Left ventricle myocardium inferior (tissue), 1 donor: ENCODE data around the gene SLC46A2. TPM values are rescaled to one million over a fixed set of nuclear protein-coding genes. Genes with fewer than 3 reads are reported as not detected.

Experiments used
- DNase-seq: peaks from one replicate; pipeline ENCODE4 v3.0.0-alpha.2; 2020
- H3K27ac ChIP-seq: fragments of 200-600 bp; replicated peaks from 2 replicates; pipeline ENCODE4 v1.8.0; 2021
- H3K27me3 ChIP-seq: fragments of 200-600 bp; 2 replicates; pipeline ENCODE4 v1.8.0; 2021; ENCODE audit warnings: low read depth
- H3K36me3 ChIP-seq: fragments of 200-600 bp; 2 replicates; pipeline ENCODE4 v1.8.0; 2021
- H3K4me1 ChIP-seq: fragments of 200-600 bp; 2 replicates; pipeline ENCODE4 v1.8.0; 2021
- H3K4me3 ChIP-seq: fragments of 200-600 bp; 2 replicates; pipeline ENCODE4 v1.8.0; 2021; ENCODE audit warnings: mild to moderate bottlenecking, moderate library complexity
- H3K9me3 ChIP-seq: fragments of 200-600 bp; replicated peaks from 2 replicates; pipeline ENCODE4 v1.8.0; 2021
- intact Hi-C: fragments of 100-400 bp; cut with micrococcal nuclease; formaldehyde crosslinking; loops from one replicate; pipeline ENCODE4 v1.11.0; 2022
- long read RNA-seq: library from polyadenylated mRNA; unstranded; transcript quantifications from one replicate; pipeline ENCODE4 v2.0.0, GENCODE V29; 2021
- total RNA-seq: library from RNA; stranded (reverse); fragmentation: NEBNext Ultra II Directional; extraction: Animal tissue kit (Norgen Biotek cat#: 25700); gene quantifications from one replicate; pipeline ENCODE4 v1.2.1, GENCODE V29; 2021
- TF ChIP-seq, protein P1 (sequence below): fragments of 200-600 bp; IDR thresholded peaks from 2 replicates; pipeline ENCODE4 v1.8.0; 2021; ENCODE audit warnings: antibody characterized with exemption, mild to moderate bottlenecking, borderline replicate concordance
- donor health status: DM: no; HTN: yes; CAD: no; lungs with severe emphysema.

SLC46A2 gene
- total RNA-seq: not detected
- long read RNA-seq: 0 reads

GRCh38 chr9:112890106-112891081 is at the start of gene SLC46A2:
Gene SLC46A2 (minus strand): TSS chr9:112890876. CDS start chr9:112890681, 195 bp downstream.
- peak; percentile 37 for DNase-seq
- H3K4me1 ChIP-seq: peaks cover 13% of the 10 kb centered on the region
- no peak within 1 kb of the TSS for H3K27ac ChIP-seq
- H3K36me3 ChIP-seq: no peaks in the 10 kb centered on the region
- H3K9me3 ChIP-seq: no peaks in the 10 kb centered on the region
- intact Hi-C loops: no loop called here
- peak within 1 kb of the TSS; percentile 64 for H3K4me3 ChIP-seq
- H3K27me3 ChIP-seq: peaks cover 19% of the 10 kb centered on the region
- TF ChIP-seq, protein P1, sequence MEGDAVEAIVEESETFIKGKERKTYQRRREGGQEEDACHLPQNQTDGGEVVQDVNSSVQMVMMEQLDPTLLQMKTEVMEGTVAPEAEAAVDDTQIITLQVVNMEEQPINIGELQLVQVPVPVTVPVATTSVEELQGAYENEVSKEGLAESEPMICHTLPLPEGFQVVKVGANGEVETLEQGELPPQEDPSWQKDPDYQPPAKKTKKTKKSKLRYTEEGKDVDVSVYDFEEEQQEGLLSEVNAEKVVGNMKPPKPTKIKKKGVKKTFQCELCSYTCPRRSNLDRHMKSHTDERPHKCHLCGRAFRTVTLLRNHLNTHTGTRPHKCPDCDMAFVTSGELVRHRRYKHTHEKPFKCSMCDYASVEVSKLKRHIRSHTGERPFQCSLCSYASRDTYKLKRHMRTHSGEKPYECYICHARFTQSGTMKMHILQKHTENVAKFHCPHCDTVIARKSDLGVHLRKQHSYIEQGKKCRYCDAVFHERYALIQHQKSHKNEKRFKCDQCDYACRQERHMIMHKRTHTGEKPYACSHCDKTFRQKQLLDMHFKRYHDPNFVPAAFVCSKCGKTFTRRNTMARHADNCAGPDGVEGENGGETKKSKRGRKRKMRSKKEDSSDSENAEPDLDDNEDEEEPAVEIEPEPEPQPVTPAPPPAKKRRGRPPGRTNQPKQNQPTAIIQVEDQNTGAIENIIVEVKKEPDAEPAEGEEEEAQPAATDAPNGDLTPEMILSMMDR: no peak

GRCh38 chr9:112939418-112939817 is 48.7 kb upstream of the SLC46A2 start:
- TF ChIP-seq, protein P1: no peak
- no peak for DNase-seq

GRCh38 chr9:112933696-112934095 is 43.0 kb upstream of the SLC46A2 start:
- Histone ChIP-seq H3K4me1 (no peaks in the 10 kb centered on the region), H3K9me3 (no peaks in the 10 kb centered on the region), H3K36me3 (no peaks in the 10 kb centered on the region), H3K4me3 (no peak overlapping the region), H3K27ac (no peak overlapping the region), H3K27me3 (peaks cover 64% of the 10 kb centered on the region)
- DNase-seq: no peak
- TF ChIP-seq, protein P1: no peak
- intact Hi-C loops: no loop called here

More at GRCh38 chr9:112939418-112939817, 48.7 kb upstream of the SLC46A2 start:
- Histone ChIP-seq H3K9me3 (no peaks in the 10 kb centered on the region), H3K4me1 (no peaks in the 10 kb centered on the region), H3K27ac (no peak overlapping the region), H3K27me3 (peaks cover 22% of the 10 kb centered on the region), H3K4me3 (no peak overlapping the region), H3K36me3 (no peaks in the 10 kb centered on the region)
- intact Hi-C loops: no loop called here

- Histone ChIP-seq H3K36me3 (no peaks in the 10 kb centered on the region), H3K4me3 (no peak overlapping the region), H3K27ac (no peak overlapping the region), H3K9me3 (no peaks in the 10 kb centered on the region), H3K4me1 (no peaks in the 10 kb centered on the region), H3K27me3 (peaks cover 15% of the 10 kb centered on the region)
- DNase-seq: no peak
- TF ChIP-seq, protein P1: peak; percentile 52
- intact Hi-C loops: loop anchor here (10.0 kb wide), 1 partner anchor 180 kb away; no protein-coding TSS in a partner anchor
Measured at GRCh38 chr9:112925058-112925641, 34.5 kb upstream of the SLC46A2 start.

DNA sequence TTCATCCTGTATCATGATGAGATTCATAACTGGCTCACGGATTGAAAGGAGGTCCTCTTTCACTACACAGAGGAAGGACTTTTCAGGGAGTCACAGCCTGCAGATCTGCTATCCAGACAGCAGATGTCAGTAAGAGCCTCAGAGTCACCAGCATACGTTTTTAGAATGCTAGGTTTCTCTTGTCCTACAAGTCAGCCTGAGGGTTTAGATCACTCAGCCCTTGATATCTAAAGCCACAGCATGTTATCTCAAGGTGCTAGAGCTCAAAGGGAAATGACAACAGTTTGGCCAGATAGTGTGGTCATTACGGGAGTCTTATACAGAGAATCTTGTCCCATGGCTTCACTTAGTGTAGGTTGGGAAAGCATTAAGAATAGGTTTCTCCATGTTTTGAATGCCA is 30.9 kb upstream of the SLC46A2 start:
- TF ChIP-seq, protein P1: peak; percentile 61

More for the DNA sequence above, 30.9 kb upstream of the SLC46A2 start:
- intact Hi-C loops: loop anchor here (10.0 kb wide), 1 partner anchor 183 kb away; no protein-coding TSS in a partner anchor
- peaks cover 4% of the 10 kb centered on the region for H3K27me3 ChIP-seq
- H3K4me3 ChIP-seq: no peak overlapping the region
- no peaks in the 10 kb centered on the region for H3K36me3 ChIP-seq
- DNase-seq: no peak
- no peaks in the 10 kb centered on the region for H3K4me1 ChIP-seq
- H3K27ac ChIP-seq: no peak overlapping the region
- H3K9me3 ChIP-seq: no peaks in the 10 kb centered on the region
